Measurements from ENCODE around the gene UNC5A.
A peak's percentile ranks its signal among the peaks of the same experiment; 100 is the strongest.

Gene UNC5A

GRCh38 chr5:176881816-176882566 is 71.6 kb downstream of the UNC5A start:
- no peak for DNase-seq

- DNase-seq, result no peak
These were observed 72.2 kb downstream of the UNC5A start for GRCh38 chr5:176882567-176882903.

- DNase-seq, result no peak
These were observed 73.6 kb downstream of the UNC5A start for GRCh38 chr5:176883700-176884570.

- no peak for DNase-seq
These were observed 74.2 kb downstream of the UNC5A start for GRCh38 chr5:176884571-176884890.

- no peak for DNase-seq
These were observed 76.2 kb downstream of the UNC5A start for GRCh38 chr5:176886336-176887251.

- no peak for DNase-seq
These were observed 77.0 kb downstream of the UNC5A start for GRCh38 chr5:176887252-176887849.

- DNase-seq, result no peak
These were observed 77.9 kb downstream of the UNC5A start for GRCh38 chr5:176888016-176888864.

GRCh38 chr5:176888865-176889165 is 78.5 kb downstream of the UNC5A start:
- no peak for DNase-seq

GRCh38 chr5:176889321-176890280 is 79.2 kb downstream of the UNC5A start:
- DNase-seq, result no peak

- DNase-seq, result no peak
These were observed 80.3 kb downstream of the UNC5A start for GRCh38 chr5:176890455-176891330.

GRCh38 chr5:176891331-176891958 is 81.1 kb downstream of the UNC5A start:
- DNase-seq, result peak; percentile 20

GRCh38 chr5:176892663-176893062 is 82.3 kb downstream of the UNC5A start:
- no peak for DNase-seq

- DNase-seq, result no peak
These were observed 83.9 kb downstream of the UNC5A start for GRCh38 chr5:176894298-176894697.

- no peak for DNase-seq
These were observed 85.5 kb downstream of the UNC5A start for GRCh38 chr5:176895831-176896230.

GRCh38 chr5:176897263-176897662 is 86.9 kb downstream of the UNC5A start:
- DNase-seq, result no peak

- DNase-seq, result peak; percentile 1
These were observed 89.0 kb downstream of the UNC5A start, which contains the start of gene HK3 for GRCh38 chr5:176899296-176899891. Gene HK3, minus strand, starts transcription at chr5:176899346. Its CDS starts 3,187 bp downstream, at chr5:176896159.

- no peak for DNase-seq
These were observed 89.8 kb downstream of the UNC5A start for GRCh38 chr5:176899946-176900779.

GRCh38 chr5:176900780-176901204 is 90.4 kb downstream of the UNC5A start:
- DNase-seq, result no peak

All from DMS79 (cell line).